Activated T-helper 17 cell treated with anti-CD3 and anti-CD28 coated beads, Interleukin-2, amount 50 U/mL, for 72 hours (primary cell): ENCODE results near the gene SUPT3H. TPM values are rescaled to one million over a fixed set of nuclear protein-coding genes. Genes with fewer than 3 reads are reported as not detected.
"Not testable (repeated sequence)": the region's sequence is repeated elsewhere in the genome, so short reads cannot be mapped to it uniquely, and the experiment has no call there.

Experiments used
- ATAC-seq: fragments of 150-1000 bp; cut with Tn5 transposase; replicated peaks from 2 replicates; pipeline ENCODE4 v1.10.0; 2021; ENCODE audit warnings: mild to moderate bottlenecking, moderate library complexity
- H3K27ac Mint-ChIP-seq: one replicate; pipeline ENCODE4 v1.8.0; 2022; ENCODE audit warnings: mixed read lengths
- H3K27me3 Mint-ChIP-seq: one replicate; pipeline ENCODE4 v1.8.0; 2022; ENCODE audit warnings: mixed read lengths
- H3K36me3 Mint-ChIP-seq: one replicate; pipeline ENCODE4 v1.8.0; 2022; ENCODE audit warnings: low read depth, mild to moderate bottlenecking, mixed read lengths
- H3K4me1 Mint-ChIP-seq: one replicate; pipeline ENCODE4 v1.8.0; 2022; ENCODE audit warnings: mixed read lengths
- H3K4me3 Mint-ChIP-seq: one replicate; pipeline ENCODE4 v1.8.0; 2022; ENCODE audit warnings: mild to moderate bottlenecking, mixed read lengths
- H3K9me3 Mint-ChIP-seq: one replicate; pipeline ENCODE4 v1.8.0; 2022; ENCODE audit warnings: mixed read lengths
- total RNA-seq, 2 donors: library from RNA; stranded (reverse); gene quantifications; one replicate each; pipeline ENCODE4 v1.2.3, GENCODE V29; 2022

Gene SUPT3H
- total RNA-seq, 2 donors from 2014 or later: 12.1 to 20.0 TPM

DNA sequence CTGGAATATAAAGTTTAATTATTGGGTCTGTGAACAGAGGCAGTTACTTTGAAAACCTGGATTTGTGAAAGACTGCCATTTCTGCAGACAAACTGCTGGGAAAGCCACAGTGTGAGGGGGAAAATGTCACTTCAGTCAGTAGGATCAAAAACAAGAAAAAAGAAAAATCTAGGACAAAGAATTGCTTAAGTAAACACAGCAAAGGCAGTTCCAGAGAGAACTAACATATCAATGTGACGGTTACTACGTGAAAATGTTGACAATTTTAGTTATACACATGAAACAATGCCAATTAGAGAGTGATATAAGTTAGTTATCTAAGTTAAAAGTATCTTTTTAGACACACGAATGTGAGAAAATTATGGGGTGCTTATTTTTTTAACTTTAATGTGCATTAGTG is 320.0 kb downstream of the SUPT3H start:
- no peaks in the 10 kb centered on the region for H3K27me3 Mint-ChIP-seq
- H3K36me3 Mint-ChIP-seq: no peaks in the 10 kb centered on the region
- peaks cover 8% of the 10 kb centered on the region for H3K9me3 Mint-ChIP-seq
- H3K27ac Mint-ChIP-seq: no peak overlapping the region
- ATAC-seq: no peak
- no peak overlapping the region for H3K4me3 Mint-ChIP-seq
- peaks cover 10% of the 10 kb centered on the region for H3K4me1 Mint-ChIP-seq

DNA sequence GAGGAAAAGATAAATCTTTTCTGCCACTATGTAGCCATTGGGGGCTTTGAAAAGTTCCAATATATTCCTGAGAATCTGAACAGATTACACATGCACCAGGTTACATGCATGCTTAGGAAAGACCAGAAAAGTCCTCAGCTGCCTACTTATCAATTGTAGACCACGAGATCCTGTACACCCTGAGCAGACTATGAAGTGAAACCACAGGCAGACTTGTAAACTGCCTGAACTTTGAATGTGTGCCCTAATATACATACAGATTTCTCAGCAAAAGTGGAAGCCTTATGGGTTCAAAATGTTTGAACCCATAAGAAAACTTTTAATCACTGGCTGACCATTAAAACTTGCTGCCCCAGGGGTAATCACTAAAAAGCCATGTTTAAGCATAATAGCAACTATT is 323.1 kb downstream of the SUPT3H start:
- peaks cover 18% of the 10 kb centered on the region for H3K4me1 Mint-ChIP-seq
- H3K9me3 Mint-ChIP-seq: peaks cover 4% of the 10 kb centered on the region
- H3K4me3 Mint-ChIP-seq: no peak overlapping the region
- H3K36me3 Mint-ChIP-seq: no peaks in the 10 kb centered on the region
- ATAC-seq: no peak
- H3K27ac Mint-ChIP-seq: no peak overlapping the region
- H3K27me3 Mint-ChIP-seq: no peaks in the 10 kb centered on the region

DNA sequence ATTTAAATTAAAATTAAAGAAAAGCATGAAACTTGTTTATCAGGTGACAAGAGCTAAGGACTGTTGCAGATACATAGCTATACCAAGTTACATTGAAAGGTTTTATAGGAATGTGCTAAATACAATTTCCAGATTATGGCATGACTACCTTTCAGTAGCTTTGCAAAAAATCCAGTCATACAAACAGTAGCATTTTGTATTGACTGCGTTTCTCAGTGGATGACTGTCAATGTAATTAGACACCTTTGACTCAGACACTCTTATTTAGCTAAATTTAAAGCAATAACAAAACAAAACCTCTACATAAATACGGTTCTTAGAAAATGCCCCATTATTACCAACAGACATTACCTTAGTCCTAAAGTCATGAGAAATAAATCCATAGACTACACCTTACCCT is 325.4 kb downstream of the SUPT3H start:
- peaks cover 4% of the 10 kb centered on the region for H3K9me3 Mint-ChIP-seq
- H3K27ac Mint-ChIP-seq: no peak overlapping the region
- peaks cover 27% of the 10 kb centered on the region for H3K4me1 Mint-ChIP-seq
- H3K36me3 Mint-ChIP-seq: no peaks in the 10 kb centered on the region
- H3K4me3 Mint-ChIP-seq: no peak overlapping the region
- ATAC-seq: no peak
- no peaks in the 10 kb centered on the region for H3K27me3 Mint-ChIP-seq

DNA sequence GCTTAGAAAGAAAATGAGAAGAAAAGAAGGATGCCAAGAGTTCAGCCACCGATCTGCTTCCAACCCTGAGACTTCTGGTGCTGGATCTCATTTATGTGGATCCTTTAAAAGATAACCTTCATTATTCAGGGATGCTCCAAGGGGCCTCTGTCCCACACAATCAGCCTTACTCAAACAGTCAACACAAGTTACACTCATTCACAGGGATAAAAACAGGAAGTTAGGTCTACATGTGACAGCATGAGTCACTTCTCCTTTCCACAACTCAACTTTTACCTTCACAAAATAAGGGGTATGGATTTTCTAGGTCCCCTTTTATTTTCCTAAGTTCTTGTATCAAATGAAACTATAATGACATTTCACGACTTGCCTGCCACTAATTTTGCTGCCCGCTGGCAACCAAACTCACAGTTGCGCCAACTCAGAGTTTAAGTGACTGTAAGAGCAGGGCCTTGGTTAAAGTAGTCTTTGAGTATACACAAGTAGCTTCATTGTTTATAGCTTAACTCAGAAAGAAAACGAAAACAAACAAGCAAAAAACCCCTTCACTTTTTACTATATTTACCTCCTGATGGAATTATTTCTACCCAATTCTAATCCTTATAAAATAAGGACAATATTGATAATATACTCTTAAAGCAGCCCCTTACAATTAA is 328.4 kb downstream of the SUPT3H start:
- Mint-ChIP-seq H3K4me3 (peak overlapping the region; percentile 12), H3K9me3 (no peaks in the 10 kb centered on the region), H3K4me1 (peaks cover 28% of the 10 kb centered on the region), H3K27me3 (no peaks in the 10 kb centered on the region), H3K36me3 (no peaks in the 10 kb centered on the region), H3K27ac (peak overlapping the region; percentile 84)
- ATAC-seq: peak; percentile 72

DNA sequence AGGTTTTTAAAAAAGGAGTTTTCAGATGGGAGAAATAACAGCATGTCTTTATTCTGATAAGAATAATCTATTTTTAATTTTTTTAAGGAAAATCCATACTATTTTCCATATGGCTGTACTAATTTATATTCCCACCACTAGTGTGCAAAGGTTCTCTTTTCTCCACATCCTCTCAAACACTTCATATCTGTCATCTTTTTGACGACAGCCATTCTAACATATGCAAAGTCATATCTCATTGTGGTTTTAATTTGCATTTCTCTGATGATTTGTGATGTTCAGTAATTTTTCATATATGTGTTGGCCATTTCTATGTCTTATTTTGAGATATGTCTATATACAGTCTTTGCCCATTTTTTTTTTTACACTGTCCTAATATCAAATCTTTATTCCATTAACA is 330.2 kb downstream of the SUPT3H start:
- Mint-ChIP-seq H3K27me3 (no peaks in the 10 kb centered on the region), H3K36me3 (no peaks in the 10 kb centered on the region), H3K9me3 (no peaks in the 10 kb centered on the region), H3K4me3 (no peak overlapping the region), H3K27ac (no peak overlapping the region), H3K4me1 (peaks cover 25% of the 10 kb centered on the region)
- ATAC-seq: peak; percentile 61

DNA sequence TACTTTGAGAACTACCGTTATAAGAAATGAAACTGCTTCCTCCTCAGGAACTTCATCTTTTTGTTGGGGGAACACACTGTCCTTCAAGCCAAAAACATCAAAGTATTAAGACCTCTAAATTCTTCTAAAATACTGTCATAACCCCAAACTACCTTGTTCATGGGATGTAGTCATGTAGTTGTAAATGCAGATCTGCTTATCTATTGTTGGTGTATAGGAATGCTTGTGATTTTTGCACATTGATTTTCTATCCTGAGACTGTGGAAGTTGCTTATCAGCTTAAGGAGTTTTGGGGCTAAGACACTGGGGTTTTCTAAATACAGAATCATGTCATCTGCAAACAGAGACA is 332.5 kb downstream of the SUPT3H start:
- Mint-ChIP-seq H3K9me3 (no peaks in the 10 kb centered on the region), H3K27ac (peak overlapping the region; percentile 50), H3K4me1 (peaks cover 19% of the 10 kb centered on the region), H3K4me3 (no peak overlapping the region), H3K36me3 (no peaks in the 10 kb centered on the region), H3K27me3 (no peaks in the 10 kb centered on the region)
- no peak for ATAC-seq

DNA sequence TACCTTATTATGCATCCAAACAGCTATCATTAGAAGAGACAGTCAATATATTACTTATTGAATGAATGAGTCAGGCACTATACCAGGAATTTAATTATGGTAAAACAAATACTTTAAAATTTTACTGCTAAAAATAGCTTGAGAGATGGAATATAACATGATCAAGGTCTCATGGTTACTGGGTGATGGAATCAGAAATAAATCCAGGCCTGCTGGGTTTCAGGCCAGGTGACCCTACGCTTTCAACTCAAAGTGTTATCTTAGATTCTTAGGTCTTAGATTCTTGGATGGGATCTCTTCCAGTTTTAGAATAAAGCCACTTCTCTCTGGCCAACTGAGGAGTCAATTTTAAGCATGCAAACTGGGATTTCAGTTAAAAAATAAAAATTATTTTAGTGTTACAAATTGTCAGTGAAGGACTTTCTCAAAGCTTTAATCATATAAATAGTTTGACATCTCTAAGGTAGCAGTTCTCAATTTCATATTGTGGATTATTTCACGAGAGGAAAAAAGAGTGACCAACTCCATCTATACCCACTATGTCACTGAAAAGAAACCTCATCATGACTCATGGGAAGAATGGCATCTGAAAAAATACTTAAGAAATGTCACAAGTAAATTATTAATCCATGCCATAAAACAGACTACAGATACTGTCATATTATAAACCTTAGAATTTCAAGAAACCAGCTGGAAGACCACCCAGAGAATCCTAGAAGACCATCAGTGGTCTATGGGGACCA is 333.1 kb downstream of the SUPT3H start:
- Mint-ChIP-seq H3K9me3 (no peaks in the 10 kb centered on the region), H3K4me3 (no peak overlapping the region), H3K36me3 (no peaks in the 10 kb centered on the region), H3K27ac (peak overlapping the region; percentile 15), H3K4me1 (peaks cover 19% of the 10 kb centered on the region), H3K27me3 (no peaks in the 10 kb centered on the region)
- peak; percentile 31 for ATAC-seq

DNA sequence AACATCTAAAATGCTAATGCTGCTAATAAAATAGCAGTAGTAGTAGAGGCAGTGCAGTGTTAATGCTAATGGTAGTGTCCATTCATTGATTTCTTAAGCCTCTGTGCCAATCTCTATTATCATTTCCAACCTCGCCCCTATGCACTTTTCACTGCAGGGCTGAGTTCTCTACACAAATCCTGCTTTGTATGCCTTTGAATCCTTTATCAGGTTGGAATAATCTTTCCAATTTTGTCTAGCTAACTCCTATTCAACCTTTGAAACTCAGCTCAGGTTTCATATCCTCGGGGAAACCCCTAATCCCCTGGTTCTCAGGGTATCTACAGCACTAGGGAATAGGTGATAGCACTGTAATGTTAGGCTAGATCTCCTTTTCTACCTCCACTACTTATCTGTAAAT is 333.6 kb downstream of the SUPT3H start:
- Mint-ChIP-seq H3K9me3 (no peaks in the 10 kb centered on the region), H3K4me1 (peaks cover 15% of the 10 kb centered on the region), H3K27me3 (no peaks in the 10 kb centered on the region), H3K36me3 (no peaks in the 10 kb centered on the region), H3K27ac (peak overlapping the region; percentile 15), H3K4me3 (no peak overlapping the region)
- no peak for ATAC-seq

DNA sequence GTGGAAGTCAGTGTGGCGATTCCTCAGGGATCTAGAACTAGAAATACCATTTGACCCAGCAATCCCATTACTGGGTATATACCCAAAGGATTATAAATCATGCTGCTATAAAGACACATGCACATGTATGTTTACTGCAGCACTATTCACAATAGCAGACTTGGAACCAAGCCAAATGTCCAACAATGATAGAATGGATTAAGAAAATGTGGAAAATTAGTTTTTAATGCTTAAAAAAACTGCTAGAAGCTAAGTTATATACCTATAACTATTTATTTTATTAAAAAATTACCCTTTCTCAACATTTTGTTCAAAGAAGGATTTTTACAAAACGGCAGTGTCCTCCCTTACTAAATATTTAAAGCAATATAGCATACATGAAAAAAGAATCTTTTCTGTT is 335.1 kb downstream of the SUPT3H start:
- H3K27ac Mint-ChIP-seq, H3K27me3 Mint-ChIP-seq, H3K36me3 Mint-ChIP-seq, H3K4me3 Mint-ChIP-seq, H3K9me3 Mint-ChIP-seq, ATAC-seq: not testable (repeated sequence)
- H3K4me1 Mint-ChIP-seq: peaks cover 10% of the 10 kb centered on the region

DNA sequence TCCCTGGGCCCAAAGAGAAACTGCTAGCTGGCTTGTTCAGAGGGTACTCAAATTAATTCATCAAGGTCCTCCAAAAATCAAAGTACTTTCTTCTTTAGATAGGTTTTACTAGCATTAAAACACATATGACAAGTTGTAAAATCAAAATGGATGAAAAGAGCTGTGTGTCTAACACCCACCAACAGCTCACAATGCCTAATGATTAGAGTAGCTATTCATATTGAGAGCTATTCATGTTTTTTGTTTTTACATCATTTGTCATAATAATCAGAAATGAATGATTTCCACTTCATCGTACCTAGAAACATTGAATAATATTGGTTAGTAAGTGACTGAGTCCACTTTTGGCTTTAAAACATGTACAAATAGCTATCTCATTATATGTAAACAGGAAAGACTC is 339.5 kb downstream of the SUPT3H start:
- Mint-ChIP-seq H3K4me3 (no peak overlapping the region), H3K27ac (no peak overlapping the region), H3K9me3 (no peaks in the 10 kb centered on the region), H3K4me1 (no peaks in the 10 kb centered on the region), H3K36me3 (no peaks in the 10 kb centered on the region), H3K27me3 (no peaks in the 10 kb centered on the region)
- peak; percentile 28 for ATAC-seq

DNA sequence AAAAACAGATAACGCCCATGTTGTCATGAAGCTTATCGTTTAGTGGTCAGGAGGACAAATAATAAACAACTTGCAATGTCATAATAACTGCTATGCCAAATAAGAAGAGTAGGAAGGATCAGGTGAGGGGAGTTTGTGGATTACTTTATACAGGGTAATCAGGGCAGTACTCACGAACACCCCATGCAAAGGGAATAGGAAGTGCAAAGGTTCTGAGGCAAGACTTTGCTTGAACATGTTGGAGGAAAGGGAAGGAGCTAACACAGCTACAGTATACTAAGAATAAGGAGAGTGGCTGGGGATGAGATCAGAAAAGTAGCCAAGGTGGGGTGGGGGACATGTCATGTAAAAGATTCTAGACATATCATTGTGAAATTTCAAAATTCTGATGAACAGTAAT is 341.6 kb downstream of the SUPT3H start:
- H3K9me3 Mint-ChIP-seq: no peaks in the 10 kb centered on the region
- no peak for ATAC-seq
- no peaks in the 10 kb centered on the region for H3K4me1 Mint-ChIP-seq
- no peaks in the 10 kb centered on the region for H3K27me3 Mint-ChIP-seq
- H3K36me3 Mint-ChIP-seq: no peaks in the 10 kb centered on the region
- no peak overlapping the region for H3K4me3 Mint-ChIP-seq
- no peak overlapping the region for H3K27ac Mint-ChIP-seq

DNA sequence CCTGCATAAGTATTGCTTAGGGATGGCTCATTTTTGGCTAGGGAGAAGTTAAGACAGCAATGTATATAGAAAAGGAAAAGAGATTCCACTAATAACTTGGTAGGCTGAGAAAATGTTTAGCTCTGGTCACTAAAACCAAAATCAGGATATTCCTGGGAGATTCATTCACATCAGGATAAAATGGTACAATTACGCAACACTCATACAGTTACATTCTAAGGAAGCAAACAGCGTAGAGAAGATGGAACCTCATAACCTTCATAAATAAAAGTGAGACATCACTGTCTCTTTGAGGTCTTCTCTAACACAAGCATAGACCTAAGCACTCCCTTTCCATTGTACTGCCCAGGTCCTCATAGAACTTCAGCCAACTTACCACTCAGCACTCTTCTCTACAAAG is 345.3 kb downstream of the SUPT3H start:
- Mint-ChIP-seq H3K27me3 (no peaks in the 10 kb centered on the region), H3K4me1 (no peaks in the 10 kb centered on the region), H3K4me3 (no peak overlapping the region), H3K9me3 (peaks cover 5% of the 10 kb centered on the region), H3K27ac (no peak overlapping the region), H3K36me3 (no peaks in the 10 kb centered on the region)
- ATAC-seq: no peak

DNA sequence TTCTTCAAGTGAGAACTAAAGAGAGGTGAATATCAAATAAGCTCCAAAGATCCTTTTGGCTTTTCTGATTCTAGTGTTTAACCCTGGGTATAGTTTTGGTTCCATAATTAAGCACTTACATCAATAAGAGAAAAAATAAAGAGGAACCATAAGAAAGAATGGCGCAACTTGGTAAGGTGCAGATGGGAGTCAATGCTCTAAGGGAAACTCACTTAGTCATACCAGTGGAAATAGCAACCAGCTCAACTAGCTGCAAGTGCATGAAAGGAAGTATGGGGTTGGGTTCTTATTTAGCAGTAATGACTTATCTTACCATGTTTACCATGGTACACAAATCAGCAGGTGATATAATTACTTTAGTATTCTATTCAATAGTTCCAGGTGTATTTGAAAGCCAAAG is 346.1 kb downstream of the SUPT3H start:
- ATAC-seq: no peak
- H3K9me3 Mint-ChIP-seq: peaks cover 8% of the 10 kb centered on the region
- H3K4me3 Mint-ChIP-seq: no peak overlapping the region
- no peak overlapping the region for H3K27ac Mint-ChIP-seq
- H3K4me1 Mint-ChIP-seq: no peaks in the 10 kb centered on the region
- H3K36me3 Mint-ChIP-seq: no peaks in the 10 kb centered on the region
- no peaks in the 10 kb centered on the region for H3K27me3 Mint-ChIP-seq

DNA sequence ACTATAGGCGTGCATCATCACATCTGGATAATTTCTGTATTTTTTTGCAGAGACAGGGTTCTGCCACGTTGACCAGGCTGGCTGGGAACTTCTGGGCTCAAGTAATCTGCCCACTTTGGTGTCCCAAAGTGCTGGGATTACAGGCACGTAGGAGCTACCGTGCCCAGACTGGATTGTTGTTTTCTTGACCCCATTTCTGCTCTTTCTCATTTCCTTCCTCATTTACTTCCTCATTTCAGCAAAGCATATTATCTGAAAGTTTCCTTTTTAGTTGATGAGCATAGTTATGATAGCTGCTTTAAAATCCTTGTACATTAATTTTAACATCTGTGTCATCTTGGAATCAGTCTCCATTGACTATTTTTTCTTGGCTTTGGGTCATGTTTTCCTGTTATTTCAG is 350.6 kb downstream of the SUPT3H start:
- no peak for ATAC-seq
- Mint-ChIP-seq H3K27ac (no peak overlapping the region), H3K27me3 (no peaks in the 10 kb centered on the region), H3K9me3 (peaks cover 14% of the 10 kb centered on the region), H3K4me1 (peaks cover 7% of the 10 kb centered on the region), H3K4me3 (no peak overlapping the region), H3K36me3 (no peaks in the 10 kb centered on the region)

DNA sequence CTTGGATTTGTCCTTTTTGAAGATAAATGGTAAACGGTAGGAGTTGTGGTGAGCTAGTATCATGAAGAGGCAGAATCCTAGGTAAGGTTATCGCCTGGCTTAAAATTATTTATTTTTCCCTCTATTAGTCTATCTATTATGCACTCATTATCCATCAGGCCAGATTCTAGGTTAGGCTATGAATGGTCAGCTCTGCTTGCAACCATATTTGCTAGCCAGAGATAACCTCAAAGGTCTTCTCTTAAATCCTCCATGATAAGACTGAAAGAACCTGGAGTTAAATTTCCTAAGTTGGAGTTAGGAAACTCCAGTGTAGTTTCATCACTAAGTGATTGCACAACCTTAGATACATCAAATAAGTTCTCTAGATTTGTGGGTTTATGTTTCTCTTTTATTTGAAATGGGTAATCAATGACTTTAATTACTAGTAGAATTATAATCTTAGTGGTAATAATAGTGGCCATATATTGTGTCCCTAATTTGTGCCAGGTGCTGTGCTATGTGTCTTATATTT is 351.7 kb downstream of the SUPT3H start:
- no peak overlapping the region for H3K4me3 Mint-ChIP-seq

More for the DNA sequence above, 351.7 kb downstream of the SUPT3H start:
- ATAC-seq: no peak
- H3K9me3 Mint-ChIP-seq: peaks cover 14% of the 10 kb centered on the region
- H3K4me1 Mint-ChIP-seq: peaks cover 11% of the 10 kb centered on the region
- H3K36me3 Mint-ChIP-seq: no peaks in the 10 kb centered on the region
- H3K27ac Mint-ChIP-seq: no peak overlapping the region
- no peaks in the 10 kb centered on the region for H3K27me3 Mint-ChIP-seq
